Smooth muscle cell of the brain vasculature (primary cell): ENCODE results near the gene LSS.

ENCODE experiments used
- DNase-seq: peaks from one replicate; pipeline ENCODE4 v3.0.0-alpha.2; 2012; ENCODE audit warnings: low read depth, low spot score

LSS gene

GRCh38 chr21:46218906-46219590, 9.5 kb downstream of the LSS start:
- no peak for DNase-seq

- no peak for DNase-seq
Observed at GRCh38 chr21:46217511-46218196, 10.9 kb downstream of the LSS start.

- DNase-seq = no peak
Observed at GRCh38 chr21:46216132-46216747, 12.3 kb downstream of the LSS start.

GRCh38 chr21:46215436-46216131, 13.0 kb downstream of the LSS start:
- no peak for DNase-seq

- DNase-seq = no peak
Observed at GRCh38 chr21:46214478-46215340, 13.9 kb downstream of the LSS start.

- DNase-seq = no peak
Observed at GRCh38 chr21:46213620-46214286, 14.8 kb downstream of the LSS start.

- no peak for DNase-seq
Observed at GRCh38 chr21:46212721-46213484, 15.7 kb downstream of the LSS start.

- no peak for DNase-seq
Observed at GRCh38 chr21:46211786-46212720, 16.5 kb downstream of the LSS start.

- DNase-seq = no peak
Observed at GRCh38 chr21:46211376-46211775, 17.2 kb downstream of the LSS start.

GRCh38 chr21:46210378-46211136, 18.0 kb downstream of the LSS start:
- no peak for DNase-seq

GRCh38 chr21:46208761-46209721, 19.5 kb downstream of the LSS start:
- DNase-seq = no peak

- DNase-seq = no peak
Observed at GRCh38 chr21:46207920-46208591, 20.5 kb downstream of the LSS start.

GRCh38 chr21:46207006-46207919, 21.3 kb downstream of the LSS start:
- no peak for DNase-seq

GRCh38 chr21:46206163-46207005, 22.2 kb downstream of the LSS start:
- DNase-seq = no peak
